ENCODE results near the gene SERPINI1. TPM values are rescaled to one million over a fixed set of nuclear protein-coding genes. Genes with fewer than 3 reads are reported as not detected.

SERPINI1 gene
- total RNA-seq, 2 donors from 2014 or later = 2.3 to 15.3 TPM

DNA sequence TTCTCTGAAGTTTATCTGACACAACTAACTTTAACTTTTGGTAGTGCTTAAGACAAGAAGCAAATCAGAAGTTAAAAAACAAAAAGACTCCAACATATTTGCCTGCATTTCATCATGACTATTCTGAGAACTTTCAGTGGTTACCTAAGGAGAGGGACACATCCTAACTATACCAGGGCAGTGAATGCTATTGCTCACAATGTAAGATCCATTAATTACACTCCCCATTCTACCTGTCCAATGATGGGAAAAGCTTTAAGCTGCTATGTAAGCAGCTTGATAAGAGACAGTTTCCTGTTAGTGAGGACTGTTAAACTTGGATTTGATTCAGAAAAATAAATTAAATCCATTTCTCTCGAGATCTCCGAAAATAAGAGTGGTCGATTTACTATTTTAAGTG lies 37.5 kb downstream of the SERPINI1 start:
- no peak for DNase-seq (ENCODE audit: low spot score)
- 24% methylated on average over 3 of the region's 3 CpGs for WGBS
- intact Hi-C loops (cut with DNase I) = no loop called here
- Histone ChIP-seq H3K27me3 (replicated peaks; ENCODE audit: insufficient read depth) (no peaks in the 10 kb centered on the region), H3K9me3 (no peaks in the 10 kb centered on the region), H3K4me3 (no peak overlapping the region), H3K27ac (no peak overlapping the region), H3K36me3 (no peaks in the 10 kb centered on the region), H3K4me1 (replicated peaks) (no peaks in the 10 kb centered on the region)
- TF ChIP-seq POLR2A (IDR thresholded peaks at IDR 0.05) (no peak), POLR2AphosphoS5 (IDR thresholded peaks at IDR 0.05) (no peak)
- TF ChIP-seq, protein P1, sequence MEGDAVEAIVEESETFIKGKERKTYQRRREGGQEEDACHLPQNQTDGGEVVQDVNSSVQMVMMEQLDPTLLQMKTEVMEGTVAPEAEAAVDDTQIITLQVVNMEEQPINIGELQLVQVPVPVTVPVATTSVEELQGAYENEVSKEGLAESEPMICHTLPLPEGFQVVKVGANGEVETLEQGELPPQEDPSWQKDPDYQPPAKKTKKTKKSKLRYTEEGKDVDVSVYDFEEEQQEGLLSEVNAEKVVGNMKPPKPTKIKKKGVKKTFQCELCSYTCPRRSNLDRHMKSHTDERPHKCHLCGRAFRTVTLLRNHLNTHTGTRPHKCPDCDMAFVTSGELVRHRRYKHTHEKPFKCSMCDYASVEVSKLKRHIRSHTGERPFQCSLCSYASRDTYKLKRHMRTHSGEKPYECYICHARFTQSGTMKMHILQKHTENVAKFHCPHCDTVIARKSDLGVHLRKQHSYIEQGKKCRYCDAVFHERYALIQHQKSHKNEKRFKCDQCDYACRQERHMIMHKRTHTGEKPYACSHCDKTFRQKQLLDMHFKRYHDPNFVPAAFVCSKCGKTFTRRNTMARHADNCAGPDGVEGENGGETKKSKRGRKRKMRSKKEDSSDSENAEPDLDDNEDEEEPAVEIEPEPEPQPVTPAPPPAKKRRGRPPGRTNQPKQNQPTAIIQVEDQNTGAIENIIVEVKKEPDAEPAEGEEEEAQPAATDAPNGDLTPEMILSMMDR (IDR thresholded peaks at IDR 0.05) = no peak

DNA sequence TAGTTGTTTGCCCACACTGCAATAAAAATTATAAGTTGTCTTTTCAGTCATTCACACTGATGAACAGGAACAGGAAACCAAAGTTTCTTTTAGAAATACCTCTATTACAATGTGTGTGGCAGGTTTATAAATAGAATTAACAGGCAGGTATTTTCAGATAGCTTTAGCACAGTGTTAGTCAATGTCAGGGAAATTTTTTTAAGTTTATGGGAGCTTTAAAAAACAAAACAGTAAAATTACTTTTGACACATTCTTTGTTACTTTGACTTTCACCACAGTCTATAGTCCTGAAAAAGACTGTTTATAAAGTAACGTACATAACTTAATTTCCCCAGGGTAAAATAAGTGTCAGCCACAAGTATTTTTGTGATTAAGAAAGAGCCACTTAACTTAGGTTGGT lies 38.1 kb downstream of the SERPINI1 start:
- TF ChIP-seq POLR2A (IDR thresholded peaks at IDR 0.05) (no peak), POLR2AphosphoS5 (IDR thresholded peaks at IDR 0.05) (no peak)
- TF ChIP-seq, protein P1 (IDR thresholded peaks at IDR 0.05) = no peak
- H3K27ac ChIP-seq = no peak overlapping the region
- no peak for DNase-seq (ENCODE audit: low spot score)
- H3K27me3 ChIP-seq (replicated peaks; ENCODE audit: insufficient read depth) = no peaks in the 10 kb centered on the region
- H3K4me3 ChIP-seq = no peak overlapping the region
- intact Hi-C loops (cut with DNase I) = no loop called here
- H3K36me3 ChIP-seq = no peaks in the 10 kb centered on the region
- H3K9me3 ChIP-seq = no peaks in the 10 kb centered on the region
- H3K4me1 ChIP-seq (replicated peaks) = no peaks in the 10 kb centered on the region
- 38% methylated on average over 1 of the region's 1 CpG for WGBS

DNA sequence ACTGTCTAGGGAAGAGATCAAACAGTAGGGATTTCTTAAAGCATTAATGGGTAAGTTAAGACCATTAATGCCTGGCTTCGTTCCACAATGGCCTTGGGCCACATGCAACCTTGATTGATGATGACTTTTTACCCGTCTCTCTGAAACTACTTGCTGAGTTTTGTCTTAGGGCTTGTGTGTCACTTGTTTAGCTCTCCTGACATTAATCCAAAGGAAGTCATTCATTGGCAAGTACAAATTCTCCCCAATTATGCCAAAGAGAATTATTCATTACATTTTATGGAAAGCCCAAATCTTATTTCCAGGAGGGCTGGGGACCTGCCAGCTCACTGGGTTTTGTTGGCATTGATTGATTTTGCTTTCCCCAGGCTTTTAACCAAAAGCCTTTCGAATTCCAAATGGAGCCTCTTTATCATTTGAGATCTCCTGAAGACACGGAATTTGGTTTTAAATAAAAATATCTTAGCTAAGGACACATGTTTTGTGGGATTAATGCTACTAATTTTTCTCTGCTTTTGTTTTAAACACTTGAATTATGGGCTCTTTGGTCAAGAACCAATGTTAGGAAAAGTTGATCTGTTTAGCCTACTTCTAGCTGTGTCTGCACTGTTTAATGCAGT lies 40.7 kb downstream of the SERPINI1 start:
- H3K4me3 ChIP-seq = no peak overlapping the region
- no peaks in the 10 kb centered on the region for H3K36me3 ChIP-seq
- 21% methylated on average over 4 of the region's 4 CpGs for WGBS
- intact Hi-C loops (cut with DNase I) = no loop called here
- no peaks in the 10 kb centered on the region for H3K4me1 ChIP-seq (replicated peaks)
- TF ChIP-seq, protein P1 (IDR thresholded peaks at IDR 0.05) = no peak
- TF ChIP-seq POLR2A (IDR thresholded peaks at IDR 0.05) (no peak), POLR2AphosphoS5 (IDR thresholded peaks at IDR 0.05) (no peak)
- H3K9me3 ChIP-seq = no peaks in the 10 kb centered on the region
- no peaks in the 10 kb centered on the region for H3K27me3 ChIP-seq (replicated peaks; ENCODE audit: insufficient read depth)
- DNase-seq (ENCODE audit: low spot score) = no peak
- H3K27ac ChIP-seq = no peak overlapping the region

DNA sequence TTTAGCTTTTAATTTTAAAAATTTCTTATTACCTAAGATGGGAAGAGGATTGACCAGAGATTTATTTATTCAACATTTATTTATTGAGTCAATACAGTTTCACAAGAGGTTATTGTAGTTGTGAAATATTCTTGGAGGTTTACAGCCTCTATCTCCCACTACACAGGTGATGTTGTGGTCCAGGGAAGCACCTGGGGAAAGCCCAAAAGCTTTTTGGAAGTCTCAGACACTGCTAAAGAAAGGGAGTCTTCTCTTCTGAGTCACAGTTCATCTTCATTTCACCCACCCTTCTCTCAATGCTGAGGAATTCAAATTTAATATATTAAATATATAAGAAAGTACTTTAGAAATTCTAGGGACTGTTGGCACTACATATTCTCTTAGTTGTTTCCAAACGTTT lies 41.8 kb downstream of the SERPINI1 start:
- H3K9me3 ChIP-seq = no peaks in the 10 kb centered on the region
- intact Hi-C loops (cut with DNase I) = no loop called here
- TF ChIP-seq, protein P1 (IDR thresholded peaks at IDR 0.05) = no peak
- no peak for TF ChIP-seq POLR2A (IDR thresholded peaks at IDR 0.05)
- TF ChIP-seq POLR2AphosphoS5 (IDR thresholded peaks at IDR 0.05) = no peak
- no peaks in the 10 kb centered on the region for H3K4me1 ChIP-seq (replicated peaks)
- H3K27me3 ChIP-seq (replicated peaks; ENCODE audit: insufficient read depth) = no peaks in the 10 kb centered on the region
- DNase-seq (ENCODE audit: low spot score) = no peak
- WGBS = 73% methylated on average over 1 of the region's 1 CpG
- no peak overlapping the region for H3K27ac ChIP-seq
- no peak overlapping the region for H3K4me3 ChIP-seq
- H3K36me3 ChIP-seq = no peaks in the 10 kb centered on the region

DNA sequence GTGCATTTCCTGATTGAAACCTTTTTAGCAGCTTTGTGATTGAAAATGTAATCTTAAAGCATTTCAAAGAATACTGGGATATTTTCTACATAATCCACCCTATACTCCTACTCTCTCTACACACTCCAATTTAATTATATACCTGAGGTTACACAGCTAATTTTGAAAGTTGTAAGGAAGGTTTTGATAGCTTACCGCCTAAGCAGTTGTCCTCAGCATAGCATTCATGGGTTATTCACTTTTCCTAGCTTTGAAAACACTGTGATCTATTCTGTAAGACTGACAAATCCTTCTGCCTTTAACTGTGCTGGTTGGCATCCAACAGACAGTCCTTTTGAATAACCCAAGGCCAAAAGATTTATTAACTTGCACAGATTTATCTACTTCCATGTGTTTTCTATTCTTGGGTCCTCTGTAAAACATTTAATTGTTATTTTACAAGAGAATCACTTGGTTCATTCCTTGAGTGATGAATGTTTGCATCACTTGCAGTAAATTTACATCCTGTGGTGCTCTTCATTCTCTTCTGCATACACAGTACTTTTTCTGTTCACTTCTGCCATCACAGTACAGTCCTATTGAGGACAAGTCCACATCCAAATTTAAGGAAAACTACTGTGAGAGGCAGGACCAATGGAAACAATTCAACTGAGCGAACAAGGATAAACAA lies 44.8 kb downstream of the SERPINI1 start:
- no peak overlapping the region for H3K27ac ChIP-seq
- no peaks in the 10 kb centered on the region for H3K27me3 ChIP-seq (replicated peaks; ENCODE audit: insufficient read depth)
- TF ChIP-seq POLR2AphosphoS5 (IDR thresholded peaks at IDR 0.05) (no peak), POLR2A (IDR thresholded peaks at IDR 0.05) (no peak)
- TF ChIP-seq, protein P1 (IDR thresholded peaks at IDR 0.05) = no peak
- DNase-seq (ENCODE audit: low spot score) = no peak
- intact Hi-C loops (cut with DNase I) = no loop called here
- H3K4me3 ChIP-seq = no peak overlapping the region
- H3K9me3 ChIP-seq = no peaks in the 10 kb centered on the region
- no peaks in the 10 kb centered on the region for H3K4me1 ChIP-seq (replicated peaks)
- WGBS = 53% methylated on average over 2 of the region's 2 CpGs
- no peaks in the 10 kb centered on the region for H3K36me3 ChIP-seq
